HepG2 (cell line): ENCODE data around the gene FERMT2. TPM values are rescaled to one million over a fixed set of nuclear protein-coding genes. Genes with fewer than 3 reads are reported as not detected.

Experiments
- AGO1 ChIP-seq: fragments of 200-400 bp; formaldehyde crosslinking; IDR thresholded peaks from 2 replicates; pipeline ENCODE4 v1.6.1; 2017; ENCODE audit warnings: mild to moderate bottlenecking, low read depth, low read length, moderate library complexity; ENCODE audit not compliant: poor library complexity, severe bottlenecking
- ASH2L ChIP-seq: fragments of 300-600, 200-600 bp; sonication (generic); IDR thresholded peaks from 2 replicates; pipeline ENCODE4 v1.7.0; 2017; ENCODE audit warnings: low read depth, mild to moderate bottlenecking, moderate library complexity, mixed read lengths, low read length; ENCODE audit not compliant: insufficient read length
- ATF2 ChIP-seq: sonication (generic); formaldehyde crosslinking; IDR thresholded peaks from 2 replicates; pipeline ENCODE4 v1.4.0; 2020; ENCODE audit warnings: missing genetic modification reagents
- CBX2 ChIP-seq, 2 experiments: fragments of 200-600 bp in 1 of 2; sonication (generic); formaldehyde crosslinking in 1 of 2; IDR thresholded peaks; 2 replicates each; pipeline versions ENCODE4 v1.7.0 to v1.8.1; 2018 to 2022; ENCODE audit warnings: low read depth in 2 of 2, low read length in 1 of 2, mild to moderate bottlenecking in 1 of 2, missing genetic modification reagents in 1 of 2
- ETV6 ChIP-seq: sonication (generic); formaldehyde crosslinking; conservative IDR thresholded peaks from 2 replicates; pipeline ENCODE4 v1.4.0; 2020; ENCODE audit warnings: missing genetic modification reagents
- GPBP1L1 ChIP-seq: sonication (generic); formaldehyde crosslinking; IDR thresholded peaks from 2 replicates; pipeline ENCODE4 v1.5.0; 2020; ENCODE audit warnings: mild to moderate bottlenecking, missing genetic modification reagents
- HCFC1 ChIP-seq: fragments of 150-350 bp; IDR thresholded peaks from 2 replicates; pipeline ENCODE4 v1.6.1; 2014; ENCODE audit warnings: low read depth, low read length
- HOXA3 ChIP-seq: sonication (generic); formaldehyde crosslinking; IDR thresholded peaks from 2 replicates; pipeline ENCODE4 v1.5.0; 2020; ENCODE audit warnings: missing genetic modification reagents
- NCOA5 ChIP-seq: sonication (generic); formaldehyde crosslinking; IDR thresholded peaks from 2 replicates; pipeline ENCODE4 v1.4.0; 2020; ENCODE audit warnings: missing genetic modification reagents
- PLSCR1 ChIP-seq: sonication (generic); formaldehyde crosslinking; IDR thresholded peaks from 2 replicates; pipeline ENCODE4 v1.5.0; 2020; ENCODE audit warnings: missing genetic modification reagents, mild to moderate bottlenecking, borderline replicate concordance
- SAP130 ChIP-seq: IDR thresholded peaks from 2 replicates; pipeline ENCODE4 v1.6.1; 2016; ENCODE audit warnings: low read depth
- SP4 ChIP-seq: sonication (generic); formaldehyde crosslinking; IDR thresholded peaks from 2 replicates; pipeline ENCODE4 v1.8.1; 2023; ENCODE audit warnings: mild to moderate bottlenecking, missing genetic modification reagents
- ZBTB1 ChIP-seq: sonication (generic); formaldehyde crosslinking; IDR thresholded peaks from 2 replicates; pipeline ENCODE4 v1.4.0; 2020; ENCODE audit warnings: missing genetic modification reagents, borderline replicate concordance
- ZBTB25 ChIP-seq: IDR thresholded peaks from 2 replicates; pipeline ENCODE4 v1.6.1; 2018; ENCODE audit warnings: missing genetic modification reagents
- ZNF180 ChIP-seq: sonication (generic); formaldehyde crosslinking; IDR thresholded peaks from 2 replicates; pipeline ENCODE4 v1.4.0; 2020; ENCODE audit warnings: low read depth, missing genetic modification reagents, borderline replicate concordance
- ZNF678 ChIP-seq: sonication (generic); formaldehyde crosslinking; IDR thresholded peaks from 2 replicates; pipeline ENCODE4 v1.4.0; 2020; ENCODE audit warnings: mild to moderate bottlenecking, missing genetic modification reagents
- ZNF710 ChIP-seq: sonication (generic); formaldehyde crosslinking; IDR thresholded peaks from 2 replicates; pipeline ENCODE4 v1.5.0; 2020; ENCODE audit warnings: mild to moderate bottlenecking, missing genetic modification reagents, borderline replicate concordance
- polyA plus RNA-seq, 8 experiments: library from polyadenylated mRNA; depleted of rRNA in 3 of 8; stranded (reverse) in 7 of 8; unstranded in 1 of 8; fragments of >200 nt; fragmentation: Illumina TruSeq in 4 of 8; extraction: Trizol in 4 of 8; gene quantifications; 2 replicates each; pipeline versions ENCODE4 v1.2.1 to v1.2.3, GENCODE V29; 2011 to 2016; ENCODE audit warnings: low read depth in 4 of 8, missing spikeins in 1 of 8, mixed read lengths in 1 of 8; ENCODE audit not compliant: insufficient read depth in 1 of 8
- total RNA-seq, 5 experiments: library from RNA; depleted of rRNA; stranded (reverse); fragments of >200 nt; fragmentation: Illumina TruSeq; extraction: Trizol; gene quantifications; 2 replicates each; pipeline ENCODE4 v1.2.3, GENCODE V29; 2016; ENCODE audit warnings: low read depth in 1 of 5
- TF ChIP-seq, protein P1 (sequence below): sonication (generic); formaldehyde crosslinking; IDR thresholded peaks from 2 replicates; pipeline ENCODE4 v1.5.0; 2020; ENCODE audit warnings: mild to moderate bottlenecking, missing genetic modification reagents, borderline replicate concordance

FERMT2 gene
- total and polyA plus RNA-seq, 2 of the 13 experiments (the other 11 are each of a cell fraction or from before 2014, with no cell fraction given), result 36.2 to 60.4 TPM

GRCh38 chr14:52821805-52822250, 129.0 kb downstream of the FERMT2 start (continued):
- TF ChIP-seq, protein P1, sequence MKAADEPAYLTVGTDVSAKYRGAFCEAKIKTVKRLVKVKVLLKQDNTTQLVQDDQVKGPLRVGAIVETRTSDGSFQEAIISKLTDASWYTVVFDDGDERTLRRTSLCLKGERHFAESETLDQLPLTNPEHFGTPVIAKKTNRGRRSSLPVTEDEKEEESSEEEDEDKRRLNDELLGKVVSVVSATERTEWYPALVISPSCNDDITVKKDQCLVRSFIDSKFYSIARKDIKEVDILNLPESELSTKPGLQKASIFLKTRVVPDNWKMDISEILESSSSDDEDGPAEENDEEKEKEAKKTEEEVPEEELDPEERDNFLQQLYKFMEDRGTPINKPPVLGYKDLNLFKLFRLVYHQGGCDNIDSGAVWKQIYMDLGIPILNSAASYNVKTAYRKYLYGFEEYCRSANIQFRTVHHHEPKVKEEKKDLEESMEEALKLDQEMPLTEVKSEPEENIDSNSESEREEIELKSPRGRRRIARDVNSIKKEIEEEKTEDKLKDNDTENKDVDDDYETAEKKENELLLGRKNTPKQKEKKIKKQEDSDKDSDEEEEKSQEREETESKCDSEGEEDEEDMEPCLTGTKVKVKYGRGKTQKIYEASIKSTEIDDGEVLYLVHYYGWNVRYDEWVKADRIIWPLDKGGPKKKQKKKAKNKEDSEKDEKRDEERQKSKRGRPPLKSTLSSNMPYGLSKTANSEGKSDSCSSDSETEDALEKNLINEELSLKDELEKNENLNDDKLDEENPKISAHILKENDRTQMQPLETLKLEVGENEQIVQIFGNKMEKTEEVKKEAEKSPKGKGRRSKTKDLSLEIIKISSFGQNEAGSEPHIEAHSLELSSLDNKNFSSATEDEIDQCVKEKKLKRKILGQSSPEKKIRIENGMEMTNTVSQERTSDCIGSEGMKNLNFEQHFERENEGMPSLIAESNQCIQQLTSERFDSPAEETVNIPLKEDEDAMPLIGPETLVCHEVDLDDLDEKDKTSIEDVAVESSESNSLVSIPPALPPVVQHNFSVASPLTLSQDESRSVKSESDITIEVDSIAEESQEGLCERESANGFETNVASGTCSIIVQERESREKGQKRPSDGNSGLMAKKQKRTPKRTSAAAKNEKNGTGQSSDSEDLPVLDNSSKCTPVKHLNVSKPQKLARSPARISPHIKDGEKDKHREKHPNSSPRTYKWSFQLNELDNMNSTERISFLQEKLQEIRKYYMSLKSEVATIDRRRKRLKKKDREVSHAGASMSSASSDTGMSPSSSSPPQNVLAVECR (CRISPR knock-in tag), result peak; percentile 63; the same call in 1 of the 2 replicates
- peak; percentile 75 for TF ChIP-seq HOXA3
- TF ChIP-seq ETV6 (CRISPR knock-in tag), result no peak
- no peak for TF ChIP-seq ZNF678 (CRISPR knock-in tag)
- peak; percentile 72; the same call in 1 of the 2 replicates for TF ChIP-seq ZNF710 (CRISPR knock-in tag)
- no peak for TF ChIP-seq SP4 (CRISPR knock-in tag)
- TF ChIP-seq ZNF180 (CRISPR knock-in tag), result no peak
- no peak for TF ChIP-seq NCOA5
- no peak for TF ChIP-seq AGO1
- TF ChIP-seq ATF2 (CRISPR knock-in tag), result peak; percentile 93
- TF ChIP-seq HCFC1, result no peak
- peak; percentile 83 for TF ChIP-seq ASH2L
- no peak for TF ChIP-seq CBX2 (IDR thresholded peaks at IDR 0.05; ENCODE audit: low read depth, low read length)
- TF ChIP-seq CBX2 (CRISPR knock-in tag; IDR thresholded peaks at IDR 0.05; ENCODE audit: low read depth), result no peak
- no peak for TF ChIP-seq ZBTB1 (CRISPR knock-in tag)
- TF ChIP-seq PLSCR1, result no peak
- TF ChIP-seq GPBP1L1 (CRISPR knock-in tag), result no peak
- peak; percentile 75; the same call in 1 of the 2 replicates for TF ChIP-seq ZBTB25 (CRISPR knock-in tag)
- TF ChIP-seq SAP130, result peak; percentile 87
